LNCAP (cell line): ENCODE data around the gene LIG3.

Source experiments
- TF ChIP-seq, protein P1 (sequence below): fragments of 450-650 bp; IDR thresholded peaks from 2 replicates; pipeline ENCODE4 v1.5.1; 2017; ENCODE audit warnings: mild to moderate bottlenecking

LIG3 gene

GRCh38 chr17:35019386-35020179 is 39.3 kb downstream of the LIG3 start:
- TF ChIP-seq, protein P1, sequence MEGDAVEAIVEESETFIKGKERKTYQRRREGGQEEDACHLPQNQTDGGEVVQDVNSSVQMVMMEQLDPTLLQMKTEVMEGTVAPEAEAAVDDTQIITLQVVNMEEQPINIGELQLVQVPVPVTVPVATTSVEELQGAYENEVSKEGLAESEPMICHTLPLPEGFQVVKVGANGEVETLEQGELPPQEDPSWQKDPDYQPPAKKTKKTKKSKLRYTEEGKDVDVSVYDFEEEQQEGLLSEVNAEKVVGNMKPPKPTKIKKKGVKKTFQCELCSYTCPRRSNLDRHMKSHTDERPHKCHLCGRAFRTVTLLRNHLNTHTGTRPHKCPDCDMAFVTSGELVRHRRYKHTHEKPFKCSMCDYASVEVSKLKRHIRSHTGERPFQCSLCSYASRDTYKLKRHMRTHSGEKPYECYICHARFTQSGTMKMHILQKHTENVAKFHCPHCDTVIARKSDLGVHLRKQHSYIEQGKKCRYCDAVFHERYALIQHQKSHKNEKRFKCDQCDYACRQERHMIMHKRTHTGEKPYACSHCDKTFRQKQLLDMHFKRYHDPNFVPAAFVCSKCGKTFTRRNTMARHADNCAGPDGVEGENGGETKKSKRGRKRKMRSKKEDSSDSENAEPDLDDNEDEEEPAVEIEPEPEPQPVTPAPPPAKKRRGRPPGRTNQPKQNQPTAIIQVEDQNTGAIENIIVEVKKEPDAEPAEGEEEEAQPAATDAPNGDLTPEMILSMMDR = no peak

DNA sequence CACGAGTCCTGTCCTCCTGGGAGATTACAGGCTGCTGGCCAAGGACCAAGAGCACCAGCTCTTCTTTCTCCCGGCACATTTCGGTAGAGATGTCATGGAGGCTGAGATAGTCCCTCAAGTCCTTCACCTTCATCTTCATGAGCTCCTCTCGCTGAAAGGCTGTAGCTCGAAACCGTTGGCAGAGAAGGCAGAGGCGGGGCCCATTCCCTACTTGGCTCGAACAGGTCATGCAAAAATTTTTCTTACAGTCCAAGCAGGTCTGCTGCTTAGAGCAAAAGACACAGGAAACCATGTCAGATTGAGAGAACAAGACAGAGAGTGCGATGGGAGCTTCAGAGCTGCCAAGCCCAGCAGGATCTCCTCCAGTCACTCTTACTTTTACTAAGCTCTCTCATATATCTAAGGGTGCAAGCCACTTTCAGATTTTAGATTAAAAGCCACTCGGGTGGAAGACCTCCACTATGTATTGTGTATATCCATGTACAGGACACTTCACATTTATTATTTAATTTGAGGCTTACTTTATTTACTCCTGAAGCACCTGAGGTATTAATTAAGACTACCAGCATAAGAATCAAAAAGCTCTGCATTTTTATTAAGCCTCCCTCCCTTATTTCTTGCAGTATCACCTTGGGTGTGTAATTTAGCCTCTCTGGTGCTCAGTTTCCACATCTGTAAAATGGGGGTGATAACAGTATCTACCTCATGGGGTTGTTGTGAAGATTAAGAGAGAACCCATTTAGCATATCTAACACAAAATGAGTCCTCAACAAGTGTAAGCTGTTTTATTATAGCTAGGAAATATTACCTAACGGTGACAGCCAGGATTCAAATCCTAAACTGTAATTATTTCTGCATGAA is 41.4 kb downstream of the LIG3 start:
- TF ChIP-seq, protein P1 = no peak

DNA sequence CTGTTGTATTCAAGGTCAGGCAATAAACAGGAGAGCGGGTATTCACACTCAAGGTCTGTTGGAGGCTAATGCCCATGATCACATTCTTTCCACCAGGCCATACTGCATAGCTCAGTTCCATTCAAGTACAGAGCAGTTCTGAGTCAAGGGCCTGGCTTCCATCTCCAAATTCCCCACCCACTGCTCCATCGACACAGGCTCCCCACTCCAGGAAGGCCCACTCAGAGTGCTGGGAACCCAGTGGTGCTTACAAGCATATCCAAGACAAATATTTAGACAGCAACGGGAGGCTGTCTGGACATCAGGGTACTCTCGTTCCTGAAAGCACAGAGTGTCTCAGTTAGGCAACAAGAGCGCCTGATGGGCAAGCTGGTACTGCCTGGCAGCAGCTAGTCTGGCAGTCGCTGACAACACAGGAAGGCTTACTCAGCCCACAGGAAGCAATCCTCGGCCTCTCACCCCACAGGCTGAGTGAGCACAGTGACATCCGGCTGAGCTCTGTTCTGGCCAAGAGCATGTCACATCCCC is 42.3 kb downstream of the LIG3 start:
- TF ChIP-seq, protein P1 = no peak

GRCh38 chr17:35023538-35023937 is 43.2 kb downstream of the LIG3 start:
- TF ChIP-seq, protein P1 = no peak

DNA sequence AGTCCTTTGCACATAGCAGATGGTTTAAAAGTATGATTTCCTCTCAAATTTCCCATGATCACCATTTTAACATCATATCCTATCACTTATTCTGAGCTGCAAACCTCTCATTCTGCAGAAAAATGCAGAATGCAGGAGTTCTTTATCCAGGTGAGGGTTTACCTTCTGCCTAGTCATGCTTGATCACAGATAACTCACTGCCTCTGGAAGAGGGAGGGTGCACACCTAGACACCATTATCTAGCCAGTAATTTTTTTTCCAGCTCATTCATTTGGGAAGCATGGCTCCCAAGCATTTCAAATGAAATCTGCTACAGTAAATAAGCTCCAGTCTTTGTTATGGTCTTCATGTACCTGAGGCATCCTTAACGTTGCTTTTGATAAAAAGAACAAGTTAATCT is 45.2 kb downstream of the LIG3 start:
- TF ChIP-seq, protein P1 = no peak

- TF ChIP-seq, protein P1 = no peak
Measured at GRCh38 chr17:35028531-35029262, 48.4 kb downstream of the LIG3 start.

DNA sequence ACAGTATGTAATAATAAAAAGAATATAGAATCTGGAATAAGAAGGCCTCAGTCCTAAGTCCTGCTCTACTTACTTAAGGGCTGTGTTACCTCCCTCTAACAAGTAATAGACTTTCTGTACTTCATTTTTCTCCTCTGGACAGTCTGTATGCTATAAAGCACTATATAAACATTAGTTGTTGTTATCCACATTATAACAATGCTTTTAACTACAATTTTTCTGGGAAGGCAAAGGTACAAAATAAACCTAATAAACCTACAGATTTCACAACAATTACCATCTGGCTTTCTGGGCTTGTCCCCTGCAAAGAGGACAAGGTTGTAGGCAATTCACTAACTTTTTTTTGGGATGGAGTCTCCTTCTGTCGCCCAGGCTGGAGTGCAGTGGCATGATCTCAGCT is 50.5 kb downstream of the LIG3 start:
- TF ChIP-seq, protein P1 = no peak
